Lower leg skin (tissue), 4 donors: ENCODE measurements around the gene HEBP1. TPM values are rescaled to one million over a fixed set of nuclear protein-coding genes. Genes with fewer than 3 reads are reported as not detected.

ENCODE experiments used
- DNase-seq, 2 donors: peaks; one replicate each; pipeline ENCODE4 v3.0.0-alpha.2; 2019; ENCODE audit warnings: low spot score in 2 of 2
- H3K4me3 ChIP-seq: fragments of 200-600 bp; sonication (generic); 2 replicates; pipeline ENCODE4 v1.5.1; 2017; ENCODE audit warnings: mild to moderate bottlenecking, low read depth; ENCODE audit not compliant: poor library complexity, severe bottlenecking
- POLR2A ChIP-seq, 2 donors: fragments of 450-650 bp; IDR thresholded peaks; one replicate each; pipeline ENCODE4 v1.6.1; 2016 to 2017; ENCODE audit warnings: antibody characterized with exemption in 2 of 2, mild to moderate bottlenecking in 1 of 2, moderate library complexity in 1 of 2
- WGBS, 2 donors: methylation state at CpG; one replicate each; pipeline ENCODE4 v1.1.5; 2018; 5-methylcytosine and 5-hydroxymethylcytosine counted together
- intact Hi-C: fragments of 100-400 bp; cut with DNase I; formaldehyde crosslinking; loops from one replicate; pipeline ENCODE4 v1.15.0; 2023; ENCODE audit warnings: low total_unique reads
- total RNA-seq, 4 donors: library from RNA; depleted of rRNA; stranded (reverse); fragments of >200 nt; gene quantifications; one replicate each; pipeline ENCODE4 v1.1.0, GENCODE V29; 2016
- TF ChIP-seq, protein P1 (sequence below), 3 donors: fragments of 450-650 bp; IDR thresholded peaks; one replicate each; pipeline ENCODE4 v1.5.1; 2016; ENCODE audit warnings: antibody characterized with exemption in 3 of 3, mild to moderate bottlenecking in 3 of 3, moderate library complexity in 2 of 3

HEBP1 gene
- total RNA-seq, 4 donors from 2014 or later: 34.1 to 41.5 (median 37.5) TPM

- intact Hi-C loops: loop anchor here (10.0 kb wide), 1 partner anchor 65 kb away; no protein-coding TSS in a partner anchor
- no peak for DNase-seq
- 34 to 42% methylated on average over 4 of the region's 4 CpGs for WGBS, 2 donors
Measured at GRCh38 chr12:12979731-12980259, 20.3 kb downstream of the HEBP1 start.

GRCh38 chr12:12979126-12979525 lies 20.9 kb downstream of the HEBP1 start:
- intact Hi-C loops: loop anchor here (10.0 kb wide), 1 partner anchor 64 kb away; no protein-coding TSS in a partner anchor
- no peak for DNase-seq

More at GRCh38 chr12:12979731-12980259, 20.3 kb downstream of the HEBP1 start:
- no peak overlapping the region for H3K4me3 ChIP-seq
- TF ChIP-seq POLR2A (IDR thresholded peaks at IDR 0.05): no peak
- TF ChIP-seq, protein P1, sequence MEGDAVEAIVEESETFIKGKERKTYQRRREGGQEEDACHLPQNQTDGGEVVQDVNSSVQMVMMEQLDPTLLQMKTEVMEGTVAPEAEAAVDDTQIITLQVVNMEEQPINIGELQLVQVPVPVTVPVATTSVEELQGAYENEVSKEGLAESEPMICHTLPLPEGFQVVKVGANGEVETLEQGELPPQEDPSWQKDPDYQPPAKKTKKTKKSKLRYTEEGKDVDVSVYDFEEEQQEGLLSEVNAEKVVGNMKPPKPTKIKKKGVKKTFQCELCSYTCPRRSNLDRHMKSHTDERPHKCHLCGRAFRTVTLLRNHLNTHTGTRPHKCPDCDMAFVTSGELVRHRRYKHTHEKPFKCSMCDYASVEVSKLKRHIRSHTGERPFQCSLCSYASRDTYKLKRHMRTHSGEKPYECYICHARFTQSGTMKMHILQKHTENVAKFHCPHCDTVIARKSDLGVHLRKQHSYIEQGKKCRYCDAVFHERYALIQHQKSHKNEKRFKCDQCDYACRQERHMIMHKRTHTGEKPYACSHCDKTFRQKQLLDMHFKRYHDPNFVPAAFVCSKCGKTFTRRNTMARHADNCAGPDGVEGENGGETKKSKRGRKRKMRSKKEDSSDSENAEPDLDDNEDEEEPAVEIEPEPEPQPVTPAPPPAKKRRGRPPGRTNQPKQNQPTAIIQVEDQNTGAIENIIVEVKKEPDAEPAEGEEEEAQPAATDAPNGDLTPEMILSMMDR (IDR thresholded peaks at IDR 0.05): no peak

GRCh38 chr12:12977231-12977630 lies 22.8 kb downstream of the HEBP1 start:
- 91 to 94% methylated on average over 4 of the region's 4 CpGs for WGBS, 2 donors
- no peak for TF ChIP-seq POLR2A (IDR thresholded peaks at IDR 0.05)
- TF ChIP-seq, protein P1 (IDR thresholded peaks at IDR 0.05): no peak
- no peak overlapping the region for H3K4me3 ChIP-seq
- DNase-seq: no peak
- intact Hi-C loops: loop anchor here (10.0 kb wide), 1 partner anchor 62 kb away; no protein-coding TSS in a partner anchor

More at GRCh38 chr12:12979126-12979525, 20.9 kb downstream of the HEBP1 start:
- TF ChIP-seq, protein P1 (IDR thresholded peaks at IDR 0.05): no peak
- no peak for TF ChIP-seq POLR2A (IDR thresholded peaks at IDR 0.05)
- H3K4me3 ChIP-seq: no peak overlapping the region
- WGBS, 2 donors: 79 to 80% methylated on average over 4 of the region's 4 CpGs

- intact Hi-C loops: loop anchor here (10.0 kb wide), 1 partner anchor 62 kb away; no protein-coding TSS in a partner anchor
- peak in 1 of 2 donors; percentile 54 for DNase-seq
- TF ChIP-seq, protein P1 (IDR thresholded peaks at IDR 0.05): no peak
- no peak for TF ChIP-seq POLR2A (IDR thresholded peaks at IDR 0.05)
- WGBS, 2 donors: 39 to 55% methylated on average over 2 of the region's 2 CpGs
- H3K4me3 ChIP-seq: no peak overlapping the region
Measured at GRCh38 chr12:12976366-12976765, 23.7 kb downstream of the HEBP1 start.

- intact Hi-C loops: loop anchor here (10.0 kb wide), 1 partner anchor 61 kb away; no protein-coding TSS in a partner anchor
- DNase-seq: no peak
- WGBS, 2 donors: 78 to 81% methylated on average over 14 of the region's 14 CpGs
- no peak for TF ChIP-seq POLR2A (IDR thresholded peaks at IDR 0.05)
- TF ChIP-seq, protein P1 (IDR thresholded peaks at IDR 0.05): no peak
- no peak overlapping the region for H3K4me3 ChIP-seq
Measured at GRCh38 chr12:12975322-12976077, 24.6 kb downstream of the HEBP1 start.
